Vagina (tissue), 2 donors: ENCODE measurements around the gene CRLF1.

Source experiments
- POLR2AphosphoS5 ChIP-seq, 2 donors: sonication (generic); formaldehyde crosslinking; IDR thresholded peaks; one replicate each; pipeline ENCODE4 v1.9.0; 2017; ENCODE audit warnings: antibody characterized with exemption in 2 of 2, mild to moderate bottlenecking in 2 of 2, low read depth in 1 of 2; ENCODE audit not compliant: insufficient read depth in 1 of 2
- TF ChIP-seq, protein P1 (sequence below), 3 experiments: fragments of 450-650 bp in 2 of 3; fragments of 200-600 bp in 1 of 3; sonication (generic) in 1 of 3; IDR thresholded peaks; one replicate each; pipeline ENCODE4 v1.5.1; 2017 to 2019; ENCODE audit warnings: antibody characterized with exemption in 3 of 3, mild to moderate bottlenecking in 2 of 3, moderate library complexity in 2 of 3

DNA sequence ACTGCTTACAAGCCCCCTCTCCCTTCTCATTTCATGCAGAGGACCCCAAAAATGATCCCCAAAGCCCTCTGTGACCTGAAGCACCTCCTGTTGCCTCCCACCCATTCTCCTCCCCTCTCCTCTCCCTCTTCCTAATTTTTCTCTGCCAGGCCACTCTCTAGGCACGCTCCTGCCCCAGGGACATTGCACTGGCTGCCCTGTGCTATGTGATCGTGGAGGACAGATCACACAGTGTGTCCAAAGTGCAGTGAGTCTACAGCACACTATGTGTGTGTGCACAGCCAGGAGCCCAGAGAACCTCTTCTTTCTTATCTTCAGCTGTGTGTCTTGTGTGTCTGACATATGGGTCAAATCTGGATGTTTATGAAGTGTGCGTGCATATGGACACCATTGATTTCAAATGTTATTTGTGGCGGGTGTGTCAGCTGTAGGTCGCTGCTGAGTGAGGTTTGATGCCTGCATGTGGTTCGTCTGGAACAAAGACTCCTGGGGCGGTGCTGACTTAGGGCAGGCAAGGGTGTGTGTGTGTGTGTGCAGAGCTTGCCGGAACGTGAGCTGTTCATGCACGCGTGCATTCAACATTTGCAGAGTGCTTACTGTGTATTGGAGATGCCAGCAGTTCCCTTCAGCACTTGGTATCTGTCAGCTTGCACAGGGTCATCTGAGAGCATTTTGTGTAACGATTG lies 28.2 kb upstream of the CRLF1 start:
- no peak for TF ChIP-seq POLR2AphosphoS5 (IDR thresholded peaks at IDR 0.05; ENCODE audit: insufficient read depth in 1 of 2, low read depth in 1 of 2)
- TF ChIP-seq, protein P1, sequence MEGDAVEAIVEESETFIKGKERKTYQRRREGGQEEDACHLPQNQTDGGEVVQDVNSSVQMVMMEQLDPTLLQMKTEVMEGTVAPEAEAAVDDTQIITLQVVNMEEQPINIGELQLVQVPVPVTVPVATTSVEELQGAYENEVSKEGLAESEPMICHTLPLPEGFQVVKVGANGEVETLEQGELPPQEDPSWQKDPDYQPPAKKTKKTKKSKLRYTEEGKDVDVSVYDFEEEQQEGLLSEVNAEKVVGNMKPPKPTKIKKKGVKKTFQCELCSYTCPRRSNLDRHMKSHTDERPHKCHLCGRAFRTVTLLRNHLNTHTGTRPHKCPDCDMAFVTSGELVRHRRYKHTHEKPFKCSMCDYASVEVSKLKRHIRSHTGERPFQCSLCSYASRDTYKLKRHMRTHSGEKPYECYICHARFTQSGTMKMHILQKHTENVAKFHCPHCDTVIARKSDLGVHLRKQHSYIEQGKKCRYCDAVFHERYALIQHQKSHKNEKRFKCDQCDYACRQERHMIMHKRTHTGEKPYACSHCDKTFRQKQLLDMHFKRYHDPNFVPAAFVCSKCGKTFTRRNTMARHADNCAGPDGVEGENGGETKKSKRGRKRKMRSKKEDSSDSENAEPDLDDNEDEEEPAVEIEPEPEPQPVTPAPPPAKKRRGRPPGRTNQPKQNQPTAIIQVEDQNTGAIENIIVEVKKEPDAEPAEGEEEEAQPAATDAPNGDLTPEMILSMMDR (IDR thresholded peaks at IDR 0.05): no peak
